A673 (cell line): ENCODE measurements around the gene SORCS1. TPM values are rescaled to one million over a fixed set of nuclear protein-coding genes. Genes with fewer than 3 reads are reported as not detected.

Source experiments
- BruUV-seq: library from RNA; stranded (reverse); fragments of 400-500 nt; replicated peaks from 2 replicates; lab custom pipeline; 2021; lab: Mats Ljungman, UMichigan
- CTCF ChIA-PET: fragments of 300-600 bp; sonication (Branson Sonifier 250); formaldehyde crosslinking; loops from one replicate; lab custom pipeline; 2022; ENCODE audit warnings: antibody characterized with exemption; lab: Charles Lee
- POLR2A ChIA-PET: fragments of 300-600 bp; sonication (Branson Sonifier 250); formaldehyde crosslinking; loops from one replicate; lab custom pipeline; 2022; ENCODE audit warnings: antibody characterized with exemption; ENCODE audit not compliant: low non-redundant PET; lab: Charles Lee
- DNase-seq: peaks from one replicate; pipeline ENCODE4 v3.0.0-alpha.2; 2015; ENCODE audit warnings: low spot score
- H3K27ac ChIP-seq: fragments of 200-600 bp; sonication (generic); 2 replicates; pipeline ENCODE4 v1.5.1; 2016; ENCODE audit warnings: mixed run types, low read depth, mild to moderate bottlenecking, mixed read lengths, antibody characterized with exemption, low read length; ENCODE audit not compliant: poor library complexity, severe bottlenecking
- H3K27me3 ChIP-seq: fragments of 200-600 bp; sonication (generic); replicated peaks from 2 replicates; pipeline ENCODE4 v1.6.1; 2017; ENCODE audit warnings: mixed run types, low read depth, mild to moderate bottlenecking, mixed read lengths, antibody characterized with exemption, low read length; ENCODE audit not compliant: insufficient read depth, poor library complexity
- H3K36me3 ChIP-seq: fragments of 200-600 bp; sonication (generic); 2 replicates; pipeline ENCODE4 v1.6.1; 2016; ENCODE audit warnings: mixed run types, mild to moderate bottlenecking, mixed read lengths, antibody characterized with exemption, low read length; ENCODE audit not compliant: insufficient read depth, poor library complexity, severe bottlenecking
- H3K4me1 ChIP-seq: fragments of 200-600 bp; sonication (generic); 2 replicates; pipeline ENCODE4 v1.6.1; 2017; ENCODE audit warnings: mixed run types, mild to moderate bottlenecking, mixed read lengths, antibody characterized with exemption, low read length; ENCODE audit not compliant: insufficient read depth, poor library complexity, severe bottlenecking
- H3K4me3 ChIP-seq: fragments of 200-600 bp; sonication (generic); 2 replicates; pipeline ENCODE4 v1.5.1; 2016; ENCODE audit warnings: low read depth, mixed run types, mild to moderate bottlenecking, mixed read lengths, low read length; ENCODE audit not compliant: poor library complexity, severe bottlenecking
- H3K9me3 ChIP-seq: fragments of 200-600 bp; sonication (generic); 2 replicates; pipeline ENCODE4 v1.6.1; 2016; ENCODE audit warnings: mixed run types, low read depth, mild to moderate bottlenecking, mixed read lengths, antibody characterized with exemption, low read length; ENCODE audit not compliant: poor library complexity, severe bottlenecking
- CTCF ChIP-seq: fragments of 300-800, 200-600 bp; sonication (generic); conservative IDR thresholded peaks from 2 replicates; pipeline ENCODE4 v1.5.1; 2017; ENCODE audit warnings: low read depth, mild to moderate bottlenecking, antibody characterized with exemption, low read length, moderate library complexity, mixed read lengths
- EZH2 ChIP-seq: fragments of 200-600 bp; sonication (generic); IDR thresholded peaks from 2 replicates; pipeline ENCODE4 v1.6.1; 2017; ENCODE audit warnings: borderline replicate concordance, low read depth, mild to moderate bottlenecking, mixed read lengths, antibody characterized with exemption, low read length; ENCODE audit not compliant: poor library complexity, severe bottlenecking
- intact Hi-C: fragments of 100-400 bp; cut with micrococcal nuclease; formaldehyde crosslinking; loops from one replicate; pipeline ENCODE4 v1.10.0; 2022; ENCODE audit not compliant: unreplicated experiment
- total RNA-seq: library from RNA; stranded (reverse); gene quantifications from 2 replicates; pipeline ENCODE4 v1.2.3, GENCODE V29; 2021

The SORCS1 gene
- total RNA-seq, 1 experiment from 2014 or later: 0.34 TPM

- H3K36me3 ChIP-seq: no peaks in the 10 kb centered on the region
- TF ChIP-seq EZH2 (no peak), CTCF (no peak)
- no peaks in the 10 kb centered on the region for H3K4me1 ChIP-seq
- BruUV-seq: no TSS peak
- no peaks in the 10 kb centered on the region for H3K9me3 ChIP-seq
- CTCF ChIA-PET: no interaction called here
- H3K27ac ChIP-seq: no peak overlapping the region
- H3K4me3 ChIP-seq: no peak overlapping the region
- POLR2A ChIA-PET: no interaction called here
- intact Hi-C loops: no loop called here
- DNase-seq: no peak
- no peaks in the 10 kb centered on the region for H3K27me3 ChIP-seq
Measured at GRCh38 chr10:106785528-106785927, 379.0 kb downstream of the SORCS1 start.

GRCh38 chr10:106780632-106781031, 383.9 kb downstream of the SORCS1 start:
- ChIA-PET CTCF (no interaction called here), POLR2A (no interaction called here)
- H3K27ac ChIP-seq: no peak overlapping the region
- intact Hi-C loops: no loop called here
- BruUV-seq: no TSS peak
- H3K36me3 ChIP-seq: no peaks in the 10 kb centered on the region
- H3K9me3 ChIP-seq: no peaks in the 10 kb centered on the region
- TF ChIP-seq EZH2 (no peak), CTCF (no peak)
- peaks cover 11% of the 10 kb centered on the region for H3K27me3 ChIP-seq
- DNase-seq: no peak
- H3K4me3 ChIP-seq: no peak overlapping the region
- H3K4me1 ChIP-seq: no peaks in the 10 kb centered on the region

GRCh38 chr10:106777841-106778240, 386.7 kb downstream of the SORCS1 start:
- H3K9me3 ChIP-seq: no peaks in the 10 kb centered on the region
- no peaks in the 10 kb centered on the region for H3K4me1 ChIP-seq
- ChIA-PET POLR2A (no interaction called here), CTCF (no interaction called here)
- TF ChIP-seq CTCF (no peak), EZH2 (no peak)
- H3K36me3 ChIP-seq: no peaks in the 10 kb centered on the region
- H3K27me3 ChIP-seq: peaks cover 11% of the 10 kb centered on the region
- intact Hi-C loops: no loop called here
- H3K4me3 ChIP-seq: no peak overlapping the region
- no peak for DNase-seq
- H3K27ac ChIP-seq: no peak overlapping the region
- no TSS peak for BruUV-seq
